HepG2 (cell line): Measurements from ENCODE around the gene MAPK6. TPM values are rescaled to one million over a fixed set of nuclear protein-coding genes. Genes with fewer than 3 reads are reported as not detected.

Source experiments
- CC2D1A ChIP-seq: sonication (generic); formaldehyde crosslinking; IDR thresholded peaks from 2 replicates; pipeline ENCODE4 v1.8.1; 2023; ENCODE audit warnings: mild to moderate bottlenecking, missing genetic modification reagents
- GABPA ChIP-seq, 2 experiments: IDR thresholded peaks; 2 replicates each; pipeline ENCODE4 v1.6.1; 2011 to 2016; ENCODE audit warnings: low read depth in 2 of 2, low read length in 1 of 2, missing biosample characterization in 1 of 2, missing genetic modification characterization in 1 of 2
- IKZF4 ChIP-seq: sonication (generic); formaldehyde crosslinking; IDR thresholded peaks from 2 replicates; pipeline ENCODE4 v1.5.1; 2020; ENCODE audit warnings: borderline replicate concordance, mild to moderate bottlenecking, low read depth, missing genetic modification reagents; ENCODE audit errors: not compliant biosample characterization
- MZF1 ChIP-seq: sonication (generic); formaldehyde crosslinking; IDR thresholded peaks from 2 replicates; pipeline ENCODE4 v1.8.1; 2023; ENCODE audit warnings: mild to moderate bottlenecking, missing genetic modification reagents, borderline replicate concordance
- ONECUT2 ChIP-seq: sonication (generic); formaldehyde crosslinking; IDR thresholded peaks from 2 replicates; pipeline ENCODE4 v1.4.0; 2020; ENCODE audit warnings: missing genetic modification reagents
- PCBP1 ChIP-seq: fragments of 200-400 bp; formaldehyde crosslinking; IDR thresholded peaks from 2 replicates; pipeline ENCODE4 v1.6.1; 2017; ENCODE audit warnings: mild to moderate bottlenecking, low read depth, low read length, borderline replicate concordance
- POLR2AphosphoS5 ChIP-seq: IDR thresholded peaks from 2 replicates; pipeline ENCODE4 v1.6.1; 2012; ENCODE audit warnings: low read depth, low read length
- ZFP82 ChIP-seq: sonication (generic); formaldehyde crosslinking; IDR thresholded peaks from 2 replicates; pipeline ENCODE4 v1.5.1; 2020; ENCODE audit warnings: mild to moderate bottlenecking, missing genetic modification reagents, borderline replicate concordance
- ZNF138 ChIP-seq: sonication (generic); formaldehyde crosslinking; IDR thresholded peaks from 2 replicates; pipeline ENCODE4 v1.5.0; 2020; ENCODE audit warnings: mild to moderate bottlenecking, low read depth, missing genetic modification reagents
- ZNF260 ChIP-seq: sonication (generic); formaldehyde crosslinking; IDR thresholded peaks from 2 replicates; pipeline ENCODE4 v1.4.0; 2020; ENCODE audit warnings: missing genetic modification reagents, low read depth, mild to moderate bottlenecking, borderline replicate concordance
- ZNF674 ChIP-seq: sonication (generic); formaldehyde crosslinking; IDR thresholded peaks from 2 replicates; pipeline ENCODE4 v1.5.0; 2020; ENCODE audit warnings: low read depth, mild to moderate bottlenecking, missing genetic modification reagents
- polyA plus RNA-seq, 8 experiments: library from polyadenylated mRNA; depleted of rRNA in 3 of 8; stranded (reverse) in 7 of 8; unstranded in 1 of 8; fragments of >200 nt; fragmentation: Illumina TruSeq in 4 of 8; extraction: Trizol in 4 of 8; gene quantifications; 2 replicates each; pipeline versions ENCODE4 v1.2.1 to v1.2.3, GENCODE V29; 2011 to 2016; ENCODE audit warnings: low read depth in 4 of 8, missing spikeins in 1 of 8, mixed read lengths in 1 of 8; ENCODE audit not compliant: insufficient read depth in 1 of 8
- total RNA-seq, 5 experiments: library from RNA; depleted of rRNA; stranded (reverse); fragments of >200 nt; fragmentation: Illumina TruSeq; extraction: Trizol; gene quantifications; 2 replicates each; pipeline ENCODE4 v1.2.3, GENCODE V29; 2016; ENCODE audit warnings: low read depth in 1 of 5
- TF ChIP-seq, protein P1 (sequence below): sonication (generic); formaldehyde crosslinking; IDR thresholded peaks from 2 replicates; pipeline ENCODE4 v1.8.1; 2022; ENCODE audit warnings: low read depth, mild to moderate bottlenecking, missing genetic modification reagents
- TF ChIP-seq, protein P2 (sequence below): sonication (generic); formaldehyde crosslinking; IDR thresholded peaks from 2 replicates; pipeline ENCODE4 v1.8.1; 2023; ENCODE audit warnings: missing genetic modification reagents, mild to moderate bottlenecking, borderline replicate concordance
- TF ChIP-seq, protein P3 (sequence below): sonication (generic); formaldehyde crosslinking; IDR thresholded peaks from 2 replicates; pipeline ENCODE4 v1.4.0; 2020; ENCODE audit warnings: low read depth, missing genetic modification reagents
- TF ChIP-seq, protein P4 (sequence below): sonication (generic); formaldehyde crosslinking; conservative IDR thresholded peaks from 2 replicates; pipeline ENCODE4 v1.8.0; 2022; ENCODE audit warnings: low read depth, missing genetic modification reagents

Gene MAPK6
- total and polyA plus RNA-seq, 2 of the 13 experiments (the other 11 are each of a cell fraction or from before 2014, with no cell fraction given) = 89.5 to 99.7 TPM

DNA sequence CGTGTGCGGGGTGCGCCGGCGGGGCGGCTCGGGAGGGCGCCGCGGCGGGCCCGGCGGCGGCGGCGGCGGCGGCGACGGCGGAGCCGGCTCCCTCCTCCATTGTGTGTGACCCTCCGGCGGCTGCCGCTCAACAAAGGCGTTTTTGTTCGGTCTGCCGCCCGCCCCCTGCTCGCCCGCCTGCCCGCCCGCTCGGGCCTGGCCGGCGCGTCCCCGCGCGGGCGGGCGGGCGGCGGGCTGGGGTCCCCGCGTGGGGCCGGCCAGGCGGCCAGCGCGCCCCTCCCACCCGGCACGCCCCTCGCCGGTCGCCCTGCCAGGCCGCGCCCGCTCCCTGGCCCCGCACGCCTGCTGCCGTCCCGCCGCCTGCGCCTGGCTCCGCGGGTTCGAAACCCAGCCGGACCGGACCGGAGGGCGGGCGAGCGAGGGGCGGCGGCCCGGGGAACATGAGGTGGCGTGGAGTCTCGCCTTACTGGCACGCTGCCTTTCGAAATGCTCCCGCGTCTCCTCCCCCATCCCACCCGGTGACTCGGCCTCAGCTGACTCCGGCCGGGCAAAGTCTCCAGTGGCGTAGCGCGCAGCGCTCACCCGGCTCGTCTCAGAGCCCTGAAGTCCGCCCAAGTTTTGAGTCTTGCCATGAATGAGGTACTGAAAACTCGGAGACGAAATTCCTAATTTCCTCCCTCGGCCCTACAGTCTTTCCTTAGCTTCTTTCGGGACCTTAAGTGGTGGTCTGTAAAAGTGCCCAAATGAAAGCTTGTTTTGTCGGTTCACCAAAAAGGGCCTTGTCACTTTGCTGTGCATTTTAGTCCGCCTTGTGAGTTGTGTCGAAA is 588 bp downstream of the MAPK6 start (continued):
- TF ChIP-seq, protein P1, sequence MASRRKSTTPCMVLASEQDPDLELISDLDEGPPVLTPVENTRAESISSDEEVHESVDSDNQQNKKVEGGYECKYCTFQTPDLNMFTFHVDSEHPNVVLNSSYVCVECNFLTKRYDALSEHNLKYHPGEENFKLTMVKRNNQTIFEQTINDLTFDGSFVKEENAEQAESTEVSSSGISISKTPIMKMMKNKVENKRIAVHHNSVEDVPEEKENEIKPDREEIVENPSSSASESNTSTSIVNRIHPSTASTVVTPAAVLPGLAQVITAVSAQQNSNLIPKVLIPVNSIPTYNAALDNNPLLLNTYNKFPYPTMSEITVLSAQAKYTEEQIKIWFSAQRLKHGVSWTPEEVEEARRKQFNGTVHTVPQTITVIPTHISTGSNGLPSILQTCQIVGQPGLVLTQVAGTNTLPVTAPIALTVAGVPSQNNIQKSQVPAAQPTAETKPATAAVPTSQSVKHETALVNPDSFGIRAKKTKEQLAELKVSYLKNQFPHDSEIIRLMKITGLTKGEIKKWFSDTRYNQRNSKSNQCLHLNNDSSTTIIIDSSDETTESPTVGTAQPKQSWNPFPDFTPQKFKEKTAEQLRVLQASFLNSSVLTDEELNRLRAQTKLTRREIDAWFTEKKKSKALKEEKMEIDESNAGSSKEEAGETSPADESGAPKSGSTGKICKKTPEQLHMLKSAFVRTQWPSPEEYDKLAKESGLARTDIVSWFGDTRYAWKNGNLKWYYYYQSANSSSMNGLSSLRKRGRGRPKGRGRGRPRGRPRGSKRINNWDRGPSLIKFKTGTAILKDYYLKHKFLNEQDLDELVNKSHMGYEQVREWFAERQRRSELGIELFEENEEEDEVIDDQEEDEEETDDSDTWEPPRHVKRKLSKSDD (CRISPR knock-in tag) = 0 out of 2 replicates have a peak, but pooled peaks have one; percentile 48
- TF ChIP-seq MZF1 (CRISPR knock-in tag) (no peak), IKZF4 (CRISPR knock-in tag) (no peak), ZNF674 (CRISPR knock-in tag) (no peak), ZNF260 (CRISPR knock-in tag) (no peak), POLR2AphosphoS5 (peak; percentile 49), ZFP82 (CRISPR knock-in tag) (no peak), GABPA (IDR thresholded peaks at IDR 0.05; ENCODE audit: low read depth, low read length) (no peak), GABPA (CRISPR knock-in tag; IDR thresholded peaks at IDR 0.05; ENCODE audit: low read depth) (no peak), PCBP1 (no peak), CC2D1A (no peak), ONECUT2 (CRISPR knock-in tag) (no peak), ZNF138 (CRISPR knock-in tag) (no peak)
- TF ChIP-seq, protein P2, sequence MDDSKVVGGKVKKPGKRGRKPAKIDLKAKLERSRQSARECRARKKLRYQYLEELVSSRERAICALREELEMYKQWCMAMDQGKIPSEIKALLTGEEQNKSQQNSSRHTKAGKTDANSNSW (CRISPR knock-in tag) = peak; percentile 62; the same call in 1 of the 2 replicates
- TF ChIP-seq, protein P3, sequence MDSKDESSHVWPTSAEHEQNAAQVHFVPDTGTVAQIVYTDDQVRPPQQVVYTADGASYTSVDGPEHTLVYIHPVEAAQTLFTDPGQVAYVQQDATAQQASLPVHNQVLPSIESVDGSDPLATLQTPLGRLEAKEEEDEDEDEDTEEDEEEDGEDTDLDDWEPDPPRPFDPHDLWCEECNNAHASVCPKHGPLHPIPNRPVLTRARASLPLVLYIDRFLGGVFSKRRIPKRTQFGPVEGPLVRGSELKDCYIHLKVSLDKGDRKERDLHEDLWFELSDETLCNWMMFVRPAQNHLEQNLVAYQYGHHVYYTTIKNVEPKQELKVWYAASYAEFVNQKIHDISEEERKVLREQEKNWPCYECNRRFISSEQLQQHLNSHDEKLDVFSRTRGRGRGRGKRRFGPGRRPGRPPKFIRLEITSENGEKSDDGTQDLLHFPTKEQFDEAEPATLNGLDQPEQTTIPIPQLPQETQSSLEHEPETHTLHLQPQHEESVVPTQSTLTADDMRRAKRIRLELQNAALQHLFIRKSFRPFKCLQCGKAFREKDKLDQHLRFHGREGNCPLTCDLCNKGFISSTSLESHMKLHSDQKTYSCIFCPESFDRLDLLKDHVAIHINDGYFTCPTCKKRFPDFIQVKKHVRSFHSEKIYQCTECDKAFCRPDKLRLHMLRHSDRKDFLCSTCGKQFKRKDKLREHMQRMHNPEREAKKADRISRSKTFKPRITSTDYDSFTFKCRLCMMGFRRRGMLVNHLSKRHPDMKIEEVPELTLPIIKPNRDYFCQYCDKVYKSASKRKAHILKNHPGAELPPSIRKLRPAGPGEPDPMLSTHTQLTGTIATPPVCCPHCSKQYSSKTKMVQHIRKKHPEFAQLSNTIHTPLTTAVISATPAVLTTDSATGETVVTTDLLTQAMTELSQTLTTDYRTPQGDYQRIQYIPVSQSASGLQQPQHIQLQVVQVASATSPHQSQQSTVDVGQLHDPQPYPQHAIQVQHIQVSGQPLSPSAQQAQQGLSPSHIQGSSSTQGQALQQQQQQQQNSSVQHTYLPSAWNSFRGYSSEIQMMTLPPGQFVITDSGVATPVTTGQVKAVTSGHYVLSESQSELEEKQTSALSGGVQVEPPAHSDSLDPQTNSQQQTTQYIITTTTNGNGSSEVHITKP (CRISPR knock-in tag) = no peak
- TF ChIP-seq, protein P4, sequence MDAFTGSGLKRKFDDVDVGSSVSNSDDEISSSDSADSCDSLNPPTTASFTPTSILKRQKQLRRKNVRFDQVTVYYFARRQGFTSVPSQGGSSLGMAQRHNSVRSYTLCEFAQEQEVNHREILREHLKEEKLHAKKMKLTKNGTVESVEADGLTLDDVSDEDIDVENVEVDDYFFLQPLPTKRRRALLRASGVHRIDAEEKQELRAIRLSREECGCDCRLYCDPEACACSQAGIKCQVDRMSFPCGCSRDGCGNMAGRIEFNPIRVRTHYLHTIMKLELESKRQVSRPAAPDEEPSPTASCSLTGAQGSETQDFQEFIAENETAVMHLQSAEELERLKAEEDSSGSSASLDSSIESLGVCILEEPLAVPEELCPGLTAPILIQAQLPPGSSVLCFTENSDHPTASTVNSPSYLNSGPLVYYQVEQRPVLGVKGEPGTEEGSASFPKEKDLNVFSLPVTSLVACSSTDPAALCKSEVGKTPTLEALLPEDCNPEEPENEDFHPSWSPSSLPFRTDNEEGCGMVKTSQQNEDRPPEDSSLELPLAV (CRISPR knock-in tag) = no peak
